Muscle layer of duodenum (tissue), 2 donors: ENCODE data around the gene NEDD4L.

Experiments
- H3K27ac ChIP-seq: one replicate; pipeline ENCODE4 v1.7.0; 2013; ENCODE audit warnings: mild to moderate bottlenecking, low read length
- H3K27me3 ChIP-seq: one replicate; pipeline ENCODE4 v1.7.0; 2013; ENCODE audit warnings: low read depth, mild to moderate bottlenecking, control low read depth, low read length
- H3K36me3 ChIP-seq, 2 donors: one replicate each; pipeline ENCODE4 v1.7.0; 2013; ENCODE audit warnings: low read length in 2 of 2, control low read depth in 1 of 2, mild to moderate bottlenecking in 1 of 2; ENCODE audit not compliant: insufficient read depth in 2 of 2, control insufficient read depth in 1 of 2
- H3K4me1 ChIP-seq, 2 donors: one replicate each; pipeline ENCODE4 v1.7.0; 2013; ENCODE audit warnings: low read length in 2 of 2, mild to moderate bottlenecking in 2 of 2, control low read depth in 1 of 2, moderate library complexity in 1 of 2; ENCODE audit not compliant: insufficient read depth in 2 of 2, control insufficient read depth in 1 of 2
- H3K4me3 ChIP-seq, 2 donors: one replicate each; pipeline ENCODE4 v1.7.0; 2013; ENCODE audit warnings: low read length in 2 of 2, low read depth in 1 of 2, mild to moderate bottlenecking in 1 of 2
- H3K9me3 ChIP-seq, 2 donors: one replicate each; pipeline ENCODE4 v1.7.0; 2013; ENCODE audit warnings: low read length in 2 of 2, control low read depth in 1 of 2, mild to moderate bottlenecking in 1 of 2; ENCODE audit not compliant: control insufficient read depth in 1 of 2
- donor health status: healthy.

The NEDD4L gene

DNA sequence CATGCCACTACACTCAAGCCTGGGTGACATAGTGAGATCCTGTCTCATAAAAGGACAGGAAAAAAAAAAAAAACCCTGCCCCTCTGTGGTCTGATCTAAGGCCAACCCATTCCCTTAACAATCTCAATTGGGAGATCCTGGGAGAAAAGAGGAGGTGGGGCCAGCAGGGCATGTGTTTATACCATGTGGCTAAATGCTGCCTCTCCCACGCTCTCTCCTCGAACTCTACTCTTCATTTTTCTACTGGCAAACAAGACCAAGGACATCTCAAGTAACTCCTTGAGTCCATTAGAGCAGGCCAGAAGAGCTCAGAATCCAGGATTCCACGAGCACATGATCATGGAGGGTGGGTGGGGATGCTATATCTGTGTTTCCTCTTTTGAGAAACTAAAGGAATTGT, 16.7 kb upstream of the NEDD4L start:
- Histone ChIP-seq H3K36me3 (no peaks in the 10 kb centered on the region), H3K4me1 (no peaks in the 10 kb centered on the region), H3K27ac (no peak overlapping the region), H3K4me3 (no peak overlapping the region), H3K27me3 (no peaks in the 10 kb centered on the region), H3K9me3 (no peaks in the 10 kb centered on the region)

DNA sequence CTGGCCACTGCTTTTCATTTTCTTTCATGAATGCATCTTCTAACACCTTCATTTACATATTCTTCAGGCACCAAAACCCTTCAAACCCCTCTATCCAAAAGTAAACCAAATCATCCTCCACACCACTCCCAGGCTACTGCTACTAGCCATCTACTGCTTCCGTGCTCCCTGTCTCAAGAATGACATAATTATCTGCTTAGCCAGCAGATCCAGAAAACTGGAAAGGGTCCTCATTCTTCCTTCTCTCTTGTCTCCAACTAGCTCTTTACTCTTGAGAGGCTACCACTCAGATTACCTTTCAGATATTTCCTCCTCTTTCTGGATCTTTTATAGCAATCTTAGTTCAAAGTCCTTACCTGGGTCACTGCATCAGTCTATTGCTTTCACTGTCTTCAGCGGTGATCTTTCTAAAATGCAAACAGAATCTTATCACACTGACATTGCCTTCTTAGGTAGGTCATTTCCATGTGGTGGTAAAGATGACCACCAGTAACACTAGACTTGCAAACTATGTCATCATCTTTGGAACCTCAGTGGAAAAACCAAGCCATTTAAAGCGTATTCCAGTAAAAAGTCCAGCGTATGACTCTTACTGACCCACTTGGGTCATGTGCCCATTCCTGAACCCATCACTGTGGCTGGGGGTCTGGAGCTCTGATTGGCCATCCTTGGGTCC, 15.8 kb upstream of the NEDD4L start:
- H3K27me3 ChIP-seq, result no peaks in the 10 kb centered on the region

DNA sequence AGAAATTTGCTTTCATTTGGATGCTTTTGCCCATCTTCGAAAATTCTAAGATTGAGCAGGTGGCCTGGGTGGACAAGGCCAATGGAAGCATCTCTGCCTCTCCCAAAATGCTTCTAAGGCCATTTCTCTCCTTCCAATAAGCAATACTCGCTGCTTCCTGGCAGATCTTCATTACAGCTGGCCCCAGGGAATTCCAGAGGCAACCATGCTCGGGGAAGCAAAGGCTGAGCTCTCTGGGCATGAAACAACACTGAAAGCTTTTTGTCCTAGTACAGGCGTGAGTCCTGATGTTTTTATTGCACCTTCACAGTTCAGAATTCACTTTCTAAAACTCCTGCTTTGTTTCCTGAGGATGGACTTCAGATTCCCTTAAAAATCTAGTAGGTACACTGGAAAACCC, 11.8 kb upstream of the NEDD4L start:
- Histone ChIP-seq H3K36me3 (no peaks in the 10 kb centered on the region), H3K27me3 (no peaks in the 10 kb centered on the region), H3K27ac (no peak overlapping the region), H3K9me3 (no peaks in the 10 kb centered on the region), H3K4me3 (no peak overlapping the region), H3K4me1 (no peaks in the 10 kb centered on the region)

More for the DNA sequence above, 15.8 kb upstream of the NEDD4L start:
- no peak overlapping the region for H3K4me3 ChIP-seq
- no peaks in the 10 kb centered on the region for H3K4me1 ChIP-seq
- no peak overlapping the region for H3K27ac ChIP-seq
- H3K36me3 ChIP-seq, result no peaks in the 10 kb centered on the region
- no peaks in the 10 kb centered on the region for H3K9me3 ChIP-seq

DNA sequence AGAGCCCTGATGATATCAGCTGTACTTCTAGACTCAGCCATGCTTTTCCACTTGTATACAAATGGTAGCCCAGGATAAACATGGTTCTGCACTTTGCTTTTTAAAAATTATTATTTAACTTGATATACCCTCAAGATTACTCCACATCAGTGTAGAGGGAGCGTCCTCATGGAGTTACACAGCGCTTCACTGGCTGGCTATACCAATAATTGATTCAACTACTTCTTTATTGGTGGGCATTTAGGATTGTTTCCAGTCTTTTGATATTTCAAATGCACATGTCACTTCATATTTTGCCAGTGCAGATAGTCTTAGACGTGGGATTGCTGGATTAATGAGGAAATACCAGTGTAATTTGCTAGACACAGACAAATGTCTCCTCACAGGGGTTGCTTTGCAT, 10.8 kb upstream of the NEDD4L start:
- H3K27ac ChIP-seq, result no peak overlapping the region
- H3K27me3 ChIP-seq, result no peaks in the 10 kb centered on the region
- H3K9me3 ChIP-seq, result no peaks in the 10 kb centered on the region
- H3K4me3 ChIP-seq, result no peak overlapping the region
- H3K36me3 ChIP-seq, result no peaks in the 10 kb centered on the region
- H3K4me1 ChIP-seq, result no peaks in the 10 kb centered on the region

DNA sequence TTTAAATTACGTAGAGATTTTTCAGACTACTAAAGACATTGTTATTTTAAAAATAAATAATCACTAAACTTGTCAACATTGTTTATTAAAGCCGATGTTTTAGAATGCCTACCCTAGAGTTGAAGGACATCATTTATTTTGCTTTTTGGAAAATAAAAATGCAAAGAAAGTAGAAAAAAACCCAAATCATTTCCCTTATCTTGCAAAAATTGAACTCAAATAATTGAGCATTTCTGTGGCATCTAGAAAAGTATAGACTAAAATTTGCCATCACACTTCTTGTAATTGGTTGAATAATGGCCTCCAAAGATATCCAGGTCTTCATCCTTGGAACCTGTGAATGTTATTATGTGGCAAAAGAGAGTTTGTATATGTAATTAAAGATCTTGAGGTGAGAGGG, 9.7 kb upstream of the NEDD4L start:
- H3K4me3 ChIP-seq, result no peak overlapping the region
- no peak overlapping the region for H3K27ac ChIP-seq
- no peaks in the 10 kb centered on the region for H3K27me3 ChIP-seq
- no peaks in the 10 kb centered on the region for H3K9me3 ChIP-seq
- no peaks in the 10 kb centered on the region for H3K36me3 ChIP-seq
- H3K4me1 ChIP-seq, result no peaks in the 10 kb centered on the region

DNA sequence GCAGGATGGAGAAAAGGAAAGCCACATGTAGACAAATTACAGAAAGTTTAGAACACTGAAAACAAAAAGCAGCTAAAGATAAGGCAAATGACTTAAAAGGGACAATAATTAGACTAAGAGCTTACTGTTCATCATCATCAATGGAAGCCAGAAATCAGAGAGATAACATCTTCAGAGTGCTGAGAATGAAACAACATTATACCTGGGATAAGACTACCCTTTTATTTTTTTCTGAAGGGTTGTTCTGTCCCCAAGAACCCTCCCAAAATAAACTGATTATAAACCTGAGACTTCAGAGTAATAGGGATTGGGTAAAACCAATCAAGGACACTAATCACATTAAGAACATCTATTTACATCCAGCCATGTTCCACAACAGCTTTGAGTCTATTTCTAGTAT, 6.9 kb upstream of the NEDD4L start:
- Histone ChIP-seq H3K4me3 (no peak overlapping the region), H3K4me1 (no peaks in the 10 kb centered on the region), H3K27ac (no peak overlapping the region), H3K9me3 (no peaks in the 10 kb centered on the region), H3K36me3 (no peaks in the 10 kb centered on the region), H3K27me3 (no peaks in the 10 kb centered on the region)

DNA sequence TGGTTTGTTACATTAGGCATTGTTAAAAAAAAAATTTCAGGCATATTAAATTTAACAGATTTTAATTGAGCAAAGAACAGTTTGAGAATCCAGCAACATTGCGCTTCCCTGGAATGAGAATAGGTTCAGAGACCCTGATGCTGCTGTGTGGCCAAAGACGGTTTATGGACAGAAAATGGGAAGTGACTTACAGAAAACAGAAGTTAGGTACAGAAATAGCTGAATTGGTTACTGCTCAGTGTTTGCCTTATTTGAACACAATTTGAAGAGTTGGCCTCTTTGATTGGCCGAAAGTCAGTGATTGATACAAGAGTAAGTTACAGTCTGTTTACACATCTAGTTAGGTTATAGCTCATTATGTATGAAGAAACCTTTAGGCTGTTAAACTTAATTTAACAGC, 6.0 kb upstream of the NEDD4L start:
- Histone ChIP-seq H3K4me1 (peaks cover 0 to 5% of the 10 kb centered on the region in 2 donors), H3K36me3 (no peaks in the 10 kb centered on the region), H3K27me3 (no peaks in the 10 kb centered on the region), H3K4me3 (no peak overlapping the region), H3K27ac (no peak overlapping the region), H3K9me3 (no peaks in the 10 kb centered on the region)

DNA sequence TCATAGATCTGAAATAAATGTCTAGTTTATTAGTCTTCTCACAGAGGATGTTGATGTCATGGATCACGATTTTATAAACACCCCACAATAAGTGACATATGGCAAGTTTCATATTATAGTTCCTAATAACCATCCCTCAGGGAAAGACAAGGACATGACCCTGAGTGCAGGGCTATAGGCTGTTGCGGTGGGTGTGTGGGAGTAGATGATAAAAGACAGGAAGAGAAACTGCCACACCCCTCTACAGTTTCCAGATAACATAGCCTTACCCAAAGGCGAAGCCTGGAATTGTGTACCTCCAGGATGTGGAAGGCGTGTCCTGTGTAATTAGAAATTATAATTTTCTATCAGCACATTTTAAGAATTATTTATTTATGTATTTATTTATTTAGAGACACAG, 2.4 kb upstream of the NEDD4L start:
- H3K4me1 ChIP-seq, result peaks cover 8 to 12% of the 10 kb centered on the region in 2 donors
- H3K27me3 ChIP-seq, result no peaks in the 10 kb centered on the region
- H3K9me3 ChIP-seq, result no peaks in the 10 kb centered on the region
- no peak overlapping the region for H3K27ac ChIP-seq
- H3K36me3 ChIP-seq, result no peaks in the 10 kb centered on the region
- no peak overlapping the region for H3K4me3 ChIP-seq

DNA sequence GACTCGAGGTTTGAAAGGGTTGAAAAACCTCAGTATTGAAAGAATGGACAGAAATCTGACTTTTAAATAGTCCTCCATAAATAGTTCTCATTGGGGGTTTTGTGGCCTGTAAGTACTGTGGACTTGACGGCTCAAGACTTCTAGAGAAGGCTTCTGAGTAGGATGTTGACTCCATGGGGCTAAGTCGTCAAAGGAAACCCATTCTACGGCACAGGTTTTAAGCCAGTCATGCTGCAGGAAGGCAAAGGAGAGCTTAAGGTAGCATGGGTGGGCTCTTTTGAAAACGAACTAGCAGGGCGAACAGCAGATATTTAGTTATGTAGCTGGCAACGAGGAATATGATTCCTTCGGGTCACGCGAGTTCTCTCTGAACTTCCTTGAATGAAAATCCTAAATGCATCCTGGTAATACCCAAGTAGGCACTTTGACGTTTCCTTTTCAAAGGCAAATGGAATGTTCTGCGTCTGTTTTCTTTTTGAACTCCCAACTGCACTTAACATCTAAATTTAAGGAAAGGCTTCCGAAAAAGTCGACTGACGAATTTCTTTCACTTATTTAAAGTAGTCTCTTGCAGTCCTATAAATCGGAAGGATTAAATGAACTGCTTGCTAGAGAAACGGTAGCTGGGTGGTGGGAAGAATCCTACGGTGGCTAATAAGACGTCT, 1.1 kb upstream of the NEDD4L start:
- Histone ChIP-seq H3K4me1 (peaks cover 9 to 12% of the 10 kb centered on the region in 2 donors), H3K27ac (no peak overlapping the region), H3K9me3 (no peaks in the 10 kb centered on the region), H3K36me3 (no peaks in the 10 kb centered on the region), H3K4me3 (peak overlapping the region; percentile 55 to 94), H3K27me3 (no peaks in the 10 kb centered on the region)

DNA sequence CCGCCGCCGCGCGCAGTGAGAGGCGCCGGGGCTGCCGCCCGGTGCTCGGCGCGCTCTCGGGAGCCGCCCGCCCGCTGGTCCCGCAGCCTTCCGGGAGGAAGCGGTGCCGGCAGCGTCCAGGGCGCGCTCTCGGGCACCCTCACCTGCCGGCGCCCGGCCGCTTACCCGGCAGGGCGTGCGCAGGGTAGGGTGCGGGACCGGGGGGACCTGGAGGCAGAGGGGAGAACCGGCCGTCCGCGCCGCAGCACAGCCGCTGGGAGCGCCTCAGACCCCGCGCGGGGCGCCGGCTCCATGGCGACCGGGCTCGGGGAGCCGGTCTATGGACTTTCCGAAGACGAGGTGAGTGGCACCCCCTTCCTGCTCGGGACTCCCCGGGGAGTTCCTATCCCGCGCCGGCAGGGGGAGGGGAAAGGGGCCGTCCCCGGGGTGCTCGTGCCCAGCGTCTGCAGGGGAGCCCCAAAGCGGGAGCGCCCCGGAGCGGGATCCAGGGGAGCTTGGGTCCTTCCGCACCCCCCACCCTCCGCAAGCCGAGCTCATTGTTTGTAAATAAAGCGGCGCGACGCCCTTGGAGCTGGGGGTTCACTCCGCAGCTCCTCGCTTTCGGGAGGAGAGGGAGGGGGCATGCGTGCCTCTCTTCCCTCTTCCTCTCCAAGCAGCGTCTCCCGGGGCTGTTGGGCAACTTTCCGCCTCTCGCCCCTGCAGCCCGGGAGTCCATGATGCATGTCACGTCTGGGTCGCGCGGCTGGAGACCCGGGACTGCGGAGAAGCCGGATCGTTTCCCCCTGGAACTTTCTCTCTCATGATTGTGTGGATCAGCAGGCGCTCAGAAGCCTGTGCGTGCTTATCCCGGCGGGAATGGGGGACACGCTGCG, 580 bp downstream of the NEDD4L start:
- H3K4me1 ChIP-seq, result peaks cover 9 to 12% of the 10 kb centered on the region in 2 donors
- peak overlapping the region; percentile 75 to 94 for H3K4me3 ChIP-seq
- H3K27me3 ChIP-seq, result no peaks in the 10 kb centered on the region
- H3K27ac ChIP-seq, result peak overlapping the region; percentile 29
- no peaks in the 10 kb centered on the region for H3K9me3 ChIP-seq
- H3K36me3 ChIP-seq, result no peaks in the 10 kb centered on the region

DNA sequence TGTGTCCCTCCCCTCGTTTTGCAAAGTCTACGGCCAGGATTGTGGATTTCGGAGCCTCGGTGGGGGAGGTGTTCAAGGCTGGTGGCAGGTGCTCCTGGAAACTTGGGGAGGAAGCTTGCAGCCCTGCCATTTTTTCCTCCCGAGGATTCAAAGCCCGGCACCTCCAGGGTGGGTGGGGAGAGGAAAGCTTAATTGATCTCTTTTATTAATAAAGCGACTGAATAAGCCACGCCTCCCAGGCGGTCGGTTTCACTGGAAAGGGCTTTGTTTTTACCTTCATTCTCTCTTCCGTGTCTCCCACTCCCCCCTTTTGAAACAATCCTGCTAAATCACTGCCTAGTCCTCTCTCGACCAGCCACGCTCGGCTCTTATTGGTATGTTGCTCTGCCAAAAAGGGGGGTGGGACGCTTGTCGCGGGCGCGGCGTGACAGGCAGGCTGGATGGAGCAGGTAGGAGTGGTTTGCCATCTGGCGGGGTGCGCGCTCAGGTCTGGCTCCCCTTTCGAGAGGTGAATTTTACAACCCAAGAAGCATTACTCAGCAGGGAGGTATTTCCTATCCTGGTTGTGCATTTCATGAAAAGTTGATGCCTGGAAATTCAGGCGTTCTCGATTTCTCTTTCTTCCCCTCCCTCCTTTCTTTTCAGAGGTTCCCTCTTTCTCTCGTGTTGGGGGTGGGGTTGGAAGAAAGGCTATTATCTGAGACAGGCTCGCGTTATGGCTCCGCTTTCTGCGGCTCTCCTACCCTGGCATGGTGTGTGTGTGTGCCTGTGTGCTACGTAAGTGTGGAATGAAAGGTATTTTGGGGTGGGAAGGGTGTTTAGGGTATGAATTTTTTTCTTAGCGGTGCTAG, 1.4 kb downstream of the NEDD4L start:
- Histone ChIP-seq H3K27me3 (no peaks in the 10 kb centered on the region), H3K27ac (peak overlapping the region; percentile 29), H3K36me3 (no peaks in the 10 kb centered on the region), H3K4me1 (peaks cover 9 to 12% of the 10 kb centered on the region in 2 donors), H3K4me3 (peak overlapping the region; percentile 75 to 94), H3K9me3 (no peaks in the 10 kb centered on the region)
